WTC11 (cell line): ENCODE results near the gene JCAD. TPM values are rescaled to one million over a fixed set of nuclear protein-coding genes. Genes with fewer than 3 reads are reported as not detected.

Experiments
- ATAC-seq: fragments of 200-7000 bp; cut with Tn5 transposase; 2 replicates; pipeline ENCODE4 v1.10.0; 2021; ENCODE audit warnings: mild to moderate bottlenecking, moderate library complexity
- CTCF ChIA-PET: fragments of 300-600 bp; sonication (Branson Sonifier 250); formaldehyde crosslinking; loops from one replicate; lab custom pipeline; 2021; ENCODE audit warnings: antibody characterized with exemption; lab: Charles Lee
- POLR2A ChIA-PET: fragments of 350-600 bp; sonication (Branson Sonifier 250); formaldehyde crosslinking; loops from one replicate; lab custom pipeline; 2021; ENCODE audit warnings: antibody characterized with exemption; lab: Charles Lee
- DNase-seq: peaks from one replicate; pipeline ENCODE4 v3.0.0; 2021; ENCODE audit warnings: low spot score
- H3K27ac Mint-ChIP-seq: 2 replicates; pipeline ENCODE4 v1.8.0; 2021; ENCODE audit warnings: mixed read lengths
- H3K27me3 Mint-ChIP-seq: 2 replicates; pipeline ENCODE4 v1.8.0; 2021; ENCODE audit warnings: low read depth, mild to moderate bottlenecking, moderate library complexity, mixed read lengths
- H3K36me3 Mint-ChIP-seq: 2 replicates; pipeline ENCODE4 v1.8.0; 2021; ENCODE audit warnings: mixed read lengths
- H3K4me1 Mint-ChIP-seq: 2 replicates; pipeline ENCODE4 v1.8.0; 2022; ENCODE audit warnings: mixed read lengths
- H3K4me3 Mint-ChIP-seq: 2 replicates; pipeline ENCODE4 v1.8.0; 2021; ENCODE audit warnings: mild to moderate bottlenecking, moderate library complexity, mixed read lengths
- H3K9me3 Mint-ChIP-seq: 2 replicates; pipeline ENCODE4 v1.8.0; 2021; ENCODE audit warnings: mixed read lengths
- ATF1 ChIP-seq: sonication (generic); formaldehyde crosslinking; IDR thresholded peaks from 2 replicates; pipeline ENCODE4 v1.8.1; 2023; ENCODE audit warnings: mild to moderate bottlenecking, moderate library complexity, missing genetic modification reagents
- ELF4 ChIP-seq: sonication (generic); formaldehyde crosslinking; IDR thresholded peaks from 2 replicates; pipeline ENCODE4 v1.8.1; 2022; ENCODE audit warnings: low read depth, mild to moderate bottlenecking, moderate library complexity, missing genetic modification reagents
- EMX1 ChIP-seq: fragments of 250-450 bp; sonication (Bioruptor Pico); IDR thresholded peaks from 2 replicates; pipeline ENCODE4 v1.8.0; 2021; ENCODE audit warnings: mild to moderate bottlenecking
- FOXK1 ChIP-seq: sonication (generic); formaldehyde crosslinking; IDR thresholded peaks from 2 replicates; pipeline ENCODE4 v1.8.0; 2022; ENCODE audit warnings: mild to moderate bottlenecking, moderate library complexity, missing genetic modification reagents
- HMGA2 ChIP-seq: fragments of 250-450 bp; sonication (Bioruptor Pico); IDR thresholded peaks from 2 replicates; pipeline ENCODE4 v1.4.0; 2021; ENCODE audit warnings: mild to moderate bottlenecking, moderate library complexity
- JAZF1 ChIP-seq: fragments of 250-450 bp; sonication (Bioruptor Pico); IDR thresholded peaks from 2 replicates; pipeline ENCODE4 v1.9.0; 2021; ENCODE audit warnings: moderate library complexity, mild to moderate bottlenecking, inconsistent platforms
- NFE2L1 ChIP-seq: sonication (generic); formaldehyde crosslinking; IDR thresholded peaks from 2 replicates; pipeline ENCODE4 v1.8.1; 2023; ENCODE audit warnings: missing genetic modification reagents
- NR1H2 ChIP-seq: sonication (generic); formaldehyde crosslinking; IDR thresholded peaks from 2 replicates; pipeline ENCODE4 v1.9.0; 2021; ENCODE audit warnings: mild to moderate bottlenecking, moderate library complexity, missing genetic modification reagents
- SP1 ChIP-seq: sonication (generic); formaldehyde crosslinking; conservative IDR thresholded peaks from 2 replicates; pipeline ENCODE4 v1.8.1; 2022; ENCODE audit warnings: missing genetic modification reagents
- ZBTB21 ChIP-seq: sonication (generic); formaldehyde crosslinking; IDR thresholded peaks from 2 replicates; pipeline ENCODE4 v1.8.1; 2023; ENCODE audit warnings: mild to moderate bottlenecking, missing genetic modification reagents, borderline replicate concordance
- ZNF317 ChIP-seq: sonication (generic); formaldehyde crosslinking; IDR thresholded peaks from 2 replicates; pipeline ENCODE4 v1.8.1; 2023; ENCODE audit warnings: low read depth, mild to moderate bottlenecking, moderate library complexity, missing genetic modification reagents, borderline replicate concordance
- total RNA-seq: library from RNA; stranded (reverse); gene quantifications from 3 replicates; pipeline ENCODE4 v1.2.3, GENCODE V29; 2021
- TF ChIP-seq, protein P1 (sequence below): fragments of 250-450 bp; sonication (Bioruptor Pico); IDR thresholded peaks from 2 replicates; pipeline ENCODE4 v1.9.0; 2021; ENCODE audit warnings: mild to moderate bottlenecking
- TF ChIP-seq, protein P2 (sequence below): sonication (generic); formaldehyde crosslinking; IDR thresholded peaks from 2 replicates; pipeline ENCODE4 v1.8.1; 2023; ENCODE audit warnings: mild to moderate bottlenecking, missing genetic modification reagents
- TF ChIP-seq, protein P3 (sequence below): sonication (generic); formaldehyde crosslinking; IDR thresholded peaks from 2 replicates; pipeline ENCODE4 v1.8.1; 2022; ENCODE audit warnings: mild to moderate bottlenecking, missing genetic modification reagents, moderate library complexity, borderline replicate concordance
- TF ChIP-seq, protein P4 (sequence below): sonication (generic); formaldehyde crosslinking; IDR thresholded peaks from 2 replicates; pipeline ENCODE4 v1.8.1; 2023; ENCODE audit warnings: mild to moderate bottlenecking, missing genetic modification reagents, borderline replicate concordance
- TF ChIP-seq, protein P5 (sequence below): sonication (generic); formaldehyde crosslinking; IDR thresholded peaks from 2 replicates; pipeline ENCODE4 v1.8.1; 2023; ENCODE audit warnings: mild to moderate bottlenecking, missing genetic modification reagents
- TF ChIP-seq, protein P6 (sequence below): sonication (generic); formaldehyde crosslinking; IDR thresholded peaks from 2 replicates; pipeline ENCODE4 v1.8.1; 2023; ENCODE audit warnings: mild to moderate bottlenecking, missing genetic modification reagents, moderate library complexity
- TF ChIP-seq, protein P7 (sequence below): sonication (generic); formaldehyde crosslinking; IDR thresholded peaks from 2 replicates; pipeline ENCODE4 v1.8.0; 2022; ENCODE audit warnings: mild to moderate bottlenecking, missing genetic modification reagents
- TF ChIP-seq, protein P8 (sequence below): fragments of 250-450 bp; sonication (Bioruptor Pico); IDR thresholded peaks from 2 replicates; pipeline ENCODE4 v1.8.0; 2021; ENCODE audit warnings: mild to moderate bottlenecking

JCAD gene
- total RNA-seq, 1 experiment from 2014 or later: 1.8 TPM

DNA sequence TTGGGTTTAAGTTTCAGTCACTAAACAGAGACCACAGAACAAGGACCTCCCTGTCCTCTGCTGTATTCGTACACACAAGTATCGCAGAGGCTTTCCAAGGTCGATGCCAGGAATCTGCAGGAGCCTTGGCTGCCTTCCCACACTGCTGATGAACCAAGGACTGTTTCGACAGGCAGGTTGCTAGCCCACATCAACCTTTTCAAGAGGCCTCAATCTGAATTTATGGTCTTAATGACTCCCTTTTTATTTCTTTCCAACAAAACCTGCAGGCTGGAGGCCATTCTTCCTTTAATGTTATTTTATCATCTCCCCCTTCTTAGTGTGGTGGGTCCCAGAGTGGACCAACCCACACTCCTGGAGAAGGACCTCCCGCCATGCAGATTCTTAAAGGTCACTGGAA lies 45.6 kb downstream of the JCAD start:
- CTCF ChIA-PET: no interaction called here
- DNase-seq: no peak
- TF ChIP-seq ZBTB21 (no peak), SP1 (CRISPR knock-in tag) (no peak), FOXK1 (no peak), HMGA2 (CRISPR knock-in tag) (no peak), NR1H2 (CRISPR knock-in tag) (no peak), EMX1 (CRISPR knock-in tag) (no peak), ZNF317 (no peak), ATF1 (CRISPR knock-in tag) (no peak), JAZF1 (no peak), NFE2L1 (CRISPR knock-in tag) (no peak), ELF4 (no peak)
- TF ChIP-seq, protein P1, sequence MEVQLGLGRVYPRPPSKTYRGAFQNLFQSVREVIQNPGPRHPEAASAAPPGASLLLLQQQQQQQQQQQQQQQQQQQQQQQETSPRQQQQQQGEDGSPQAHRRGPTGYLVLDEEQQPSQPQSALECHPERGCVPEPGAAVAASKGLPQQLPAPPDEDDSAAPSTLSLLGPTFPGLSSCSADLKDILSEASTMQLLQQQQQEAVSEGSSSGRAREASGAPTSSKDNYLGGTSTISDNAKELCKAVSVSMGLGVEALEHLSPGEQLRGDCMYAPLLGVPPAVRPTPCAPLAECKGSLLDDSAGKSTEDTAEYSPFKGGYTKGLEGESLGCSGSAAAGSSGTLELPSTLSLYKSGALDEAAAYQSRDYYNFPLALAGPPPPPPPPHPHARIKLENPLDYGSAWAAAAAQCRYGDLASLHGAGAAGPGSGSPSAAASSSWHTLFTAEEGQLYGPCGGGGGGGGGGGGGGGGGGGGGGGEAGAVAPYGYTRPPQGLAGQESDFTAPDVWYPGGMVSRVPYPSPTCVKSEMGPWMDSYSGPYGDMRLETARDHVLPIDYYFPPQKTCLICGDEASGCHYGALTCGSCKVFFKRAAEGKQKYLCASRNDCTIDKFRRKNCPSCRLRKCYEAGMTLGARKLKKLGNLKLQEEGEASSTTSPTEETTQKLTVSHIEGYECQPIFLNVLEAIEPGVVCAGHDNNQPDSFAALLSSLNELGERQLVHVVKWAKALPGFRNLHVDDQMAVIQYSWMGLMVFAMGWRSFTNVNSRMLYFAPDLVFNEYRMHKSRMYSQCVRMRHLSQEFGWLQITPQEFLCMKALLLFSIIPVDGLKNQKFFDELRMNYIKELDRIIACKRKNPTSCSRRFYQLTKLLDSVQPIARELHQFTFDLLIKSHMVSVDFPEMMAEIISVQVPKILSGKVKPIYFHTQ: no peak
- TF ChIP-seq, protein P2, sequence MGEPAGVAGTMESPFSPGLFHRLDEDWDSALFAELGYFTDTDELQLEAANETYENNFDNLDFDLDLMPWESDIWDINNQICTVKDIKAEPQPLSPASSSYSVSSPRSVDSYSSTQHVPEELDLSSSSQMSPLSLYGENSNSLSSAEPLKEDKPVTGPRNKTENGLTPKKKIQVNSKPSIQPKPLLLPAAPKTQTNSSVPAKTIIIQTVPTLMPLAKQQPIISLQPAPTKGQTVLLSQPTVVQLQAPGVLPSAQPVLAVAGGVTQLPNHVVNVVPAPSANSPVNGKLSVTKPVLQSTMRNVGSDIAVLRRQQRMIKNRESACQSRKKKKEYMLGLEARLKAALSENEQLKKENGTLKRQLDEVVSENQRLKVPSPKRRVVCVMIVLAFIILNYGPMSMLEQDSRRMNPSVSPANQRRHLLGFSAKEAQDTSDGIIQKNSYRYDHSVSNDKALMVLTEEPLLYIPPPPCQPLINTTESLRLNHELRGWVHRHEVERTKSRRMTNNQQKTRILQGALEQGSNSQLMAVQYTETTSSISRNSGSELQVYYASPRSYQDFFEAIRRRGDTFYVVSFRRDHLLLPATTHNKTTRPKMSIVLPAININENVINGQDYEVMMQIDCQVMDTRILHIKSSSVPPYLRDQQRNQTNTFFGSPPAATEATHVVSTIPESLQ (CRISPR knock-in tag): no peak
- TF ChIP-seq, protein P3, sequence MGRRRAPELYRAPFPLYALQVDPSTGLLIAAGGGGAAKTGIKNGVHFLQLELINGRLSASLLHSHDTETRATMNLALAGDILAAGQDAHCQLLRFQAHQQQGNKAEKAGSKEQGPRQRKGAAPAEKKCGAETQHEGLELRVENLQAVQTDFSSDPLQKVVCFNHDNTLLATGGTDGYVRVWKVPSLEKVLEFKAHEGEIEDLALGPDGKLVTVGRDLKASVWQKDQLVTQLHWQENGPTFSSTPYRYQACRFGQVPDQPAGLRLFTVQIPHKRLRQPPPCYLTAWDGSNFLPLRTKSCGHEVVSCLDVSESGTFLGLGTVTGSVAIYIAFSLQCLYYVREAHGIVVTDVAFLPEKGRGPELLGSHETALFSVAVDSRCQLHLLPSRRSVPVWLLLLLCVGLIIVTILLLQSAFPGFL (CRISPR knock-in tag): no peak
- TF ChIP-seq, protein P4, sequence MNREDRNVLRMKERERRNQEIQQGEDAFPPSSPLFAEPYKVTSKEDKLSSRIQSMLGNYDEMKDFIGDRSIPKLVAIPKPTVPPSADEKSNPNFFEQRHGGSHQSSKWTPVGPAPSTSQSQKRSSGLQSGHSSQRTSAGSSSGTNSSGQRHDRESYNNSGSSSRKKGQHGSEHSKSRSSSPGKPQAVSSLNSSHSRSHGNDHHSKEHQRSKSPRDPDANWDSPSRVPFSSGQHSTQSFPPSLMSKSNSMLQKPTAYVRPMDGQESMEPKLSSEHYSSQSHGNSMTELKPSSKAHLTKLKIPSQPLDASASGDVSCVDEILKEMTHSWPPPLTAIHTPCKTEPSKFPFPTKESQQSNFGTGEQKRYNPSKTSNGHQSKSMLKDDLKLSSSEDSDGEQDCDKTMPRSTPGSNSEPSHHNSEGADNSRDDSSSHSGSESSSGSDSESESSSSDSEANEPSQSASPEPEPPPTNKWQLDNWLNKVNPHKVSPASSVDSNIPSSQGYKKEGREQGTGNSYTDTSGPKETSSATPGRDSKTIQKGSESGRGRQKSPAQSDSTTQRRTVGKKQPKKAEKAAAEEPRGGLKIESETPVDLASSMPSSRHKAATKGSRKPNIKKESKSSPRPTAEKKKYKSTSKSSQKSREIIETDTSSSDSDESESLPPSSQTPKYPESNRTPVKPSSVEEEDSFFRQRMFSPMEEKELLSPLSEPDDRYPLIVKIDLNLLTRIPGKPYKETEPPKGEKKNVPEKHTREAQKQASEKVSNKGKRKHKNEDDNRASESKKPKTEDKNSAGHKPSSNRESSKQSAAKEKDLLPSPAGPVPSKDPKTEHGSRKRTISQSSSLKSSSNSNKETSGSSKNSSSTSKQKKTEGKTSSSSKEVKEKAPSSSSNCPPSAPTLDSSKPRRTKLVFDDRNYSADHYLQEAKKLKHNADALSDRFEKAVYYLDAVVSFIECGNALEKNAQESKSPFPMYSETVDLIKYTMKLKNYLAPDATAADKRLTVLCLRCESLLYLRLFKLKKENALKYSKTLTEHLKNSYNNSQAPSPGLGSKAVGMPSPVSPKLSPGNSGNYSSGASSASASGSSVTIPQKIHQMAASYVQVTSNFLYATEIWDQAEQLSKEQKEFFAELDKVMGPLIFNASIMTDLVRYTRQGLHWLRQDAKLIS (CRISPR knock-in tag): no peak
- TF ChIP-seq, protein P5, sequence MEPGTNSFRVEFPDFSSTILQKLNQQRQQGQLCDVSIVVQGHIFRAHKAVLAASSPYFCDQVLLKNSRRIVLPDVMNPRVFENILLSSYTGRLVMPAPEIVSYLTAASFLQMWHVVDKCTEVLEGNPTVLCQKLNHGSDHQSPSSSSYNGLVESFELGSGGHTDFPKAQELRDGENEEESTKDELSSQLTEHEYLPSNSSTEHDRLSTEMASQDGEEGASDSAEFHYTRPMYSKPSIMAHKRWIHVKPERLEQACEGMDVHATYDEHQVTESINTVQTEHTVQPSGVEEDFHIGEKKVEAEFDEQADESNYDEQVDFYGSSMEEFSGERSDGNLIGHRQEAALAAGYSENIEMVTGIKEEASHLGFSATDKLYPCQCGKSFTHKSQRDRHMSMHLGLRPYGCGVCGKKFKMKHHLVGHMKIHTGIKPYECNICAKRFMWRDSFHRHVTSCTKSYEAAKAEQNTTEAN (CRISPR knock-in tag): no peak
- TF ChIP-seq, protein P6, sequence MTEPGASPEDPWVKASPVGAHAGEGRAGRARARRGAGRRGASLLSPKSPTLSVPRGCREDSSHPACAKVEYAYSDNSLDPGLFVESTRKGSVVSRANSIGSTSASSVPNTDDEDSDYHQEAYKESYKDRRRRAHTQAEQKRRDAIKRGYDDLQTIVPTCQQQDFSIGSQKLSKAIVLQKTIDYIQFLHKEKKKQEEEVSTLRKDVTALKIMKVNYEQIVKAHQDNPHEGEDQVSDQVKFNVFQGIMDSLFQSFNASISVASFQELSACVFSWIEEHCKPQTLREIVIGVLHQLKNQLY (CRISPR knock-in tag): no peak
- TF ChIP-seq, protein P7, sequence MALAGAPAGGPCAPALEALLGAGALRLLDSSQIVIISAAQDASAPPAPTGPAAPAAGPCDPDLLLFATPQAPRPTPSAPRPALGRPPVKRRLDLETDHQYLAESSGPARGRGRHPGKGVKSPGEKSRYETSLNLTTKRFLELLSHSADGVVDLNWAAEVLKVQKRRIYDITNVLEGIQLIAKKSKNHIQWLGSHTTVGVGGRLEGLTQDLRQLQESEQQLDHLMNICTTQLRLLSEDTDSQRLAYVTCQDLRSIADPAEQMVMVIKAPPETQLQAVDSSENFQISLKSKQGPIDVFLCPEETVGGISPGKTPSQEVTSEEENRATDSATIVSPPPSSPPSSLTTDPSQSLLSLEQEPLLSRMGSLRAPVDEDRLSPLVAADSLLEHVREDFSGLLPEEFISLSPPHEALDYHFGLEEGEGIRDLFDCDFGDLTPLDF (CRISPR knock-in tag): no peak
- TF ChIP-seq, protein P8, sequence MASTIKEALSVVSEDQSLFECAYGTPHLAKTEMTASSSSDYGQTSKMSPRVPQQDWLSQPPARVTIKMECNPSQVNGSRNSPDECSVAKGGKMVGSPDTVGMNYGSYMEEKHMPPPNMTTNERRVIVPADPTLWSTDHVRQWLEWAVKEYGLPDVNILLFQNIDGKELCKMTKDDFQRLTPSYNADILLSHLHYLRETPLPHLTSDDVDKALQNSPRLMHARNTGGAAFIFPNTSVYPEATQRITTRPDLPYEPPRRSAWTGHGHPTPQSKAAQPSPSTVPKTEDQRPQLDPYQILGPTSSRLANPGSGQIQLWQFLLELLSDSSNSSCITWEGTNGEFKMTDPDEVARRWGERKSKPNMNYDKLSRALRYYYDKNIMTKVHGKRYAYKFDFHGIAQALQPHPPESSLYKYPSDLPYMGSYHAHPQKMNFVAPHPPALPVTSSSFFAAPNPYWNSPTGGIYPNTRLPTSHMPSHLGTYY (CRISPR knock-in tag): no peak
- TF ChIP-seq, all 79 proteins: peak for 0
- POLR2A ChIA-PET: no interaction called here
- ATAC-seq: no peak
- Mint-ChIP-seq H3K9me3 (0 out of 2 replicates have a peak, but pooled peaks cover 2% of the 10 kb centered on the region), H3K27ac (no peak overlapping the region), H3K4me3 (no peak overlapping the region), H3K36me3 (no peaks in the 10 kb centered on the region), H3K27me3 (no peaks in the 10 kb centered on the region), H3K4me1 (peaks cover 3% of the 10 kb centered on the region; the same call in 1 of the 2 replicates)
